ENCODE results near the gene FSTL4. TPM values are rescaled to one million over a fixed set of nuclear protein-coding genes. Genes with fewer than 3 reads are reported as not detected.

The FSTL4 gene
- total RNA-seq (under 1 TPM in 5 of 10 donors, not detected in 5; 0.05 to 0.42 (median 0.39) TPM), polyA plus RNA-seq (under 1 TPM in 1 of 2 donors, not detected in 1; 0.01 TPM)
- long read RNA-seq, donor 1, result 0 reads
- long read RNA-seq, donor 2, result 0 reads
- long read RNA-seq, donor 3, result 0 reads

GRCh38 chr5:133612249-133612860, at the start of gene FSTL4:
Gene FSTL4 (minus strand): TSS chr5:133612541.
- ATAC-seq, result peak in 6 of 8 donors; percentile 30 to 61 (median 52)
- no peak for TF ChIP-seq CTCF (IDR thresholded peaks at IDR 0.05)
- Histone ChIP-seq H3K4me1 (peaks cover 8 to 28% (median 13%) of the 10 kb centered on the region in 9 donors), H3K27me3 (peaks cover 15 to 90% (median 80%) of the 10 kb centered on the region in 7 donors), H3K9me3 (no peaks in the 10 kb centered on the region), H3K36me3 (no peaks in the 10 kb centered on the region), H3K27ac (no peak within 1 kb of the TSS), H3K4me3 (peak within 1 kb of the TSS in 9 of 10 donors; percentile 22 to 45 (median 38))
- no peak for DNase-seq
- intact Hi-C loops (cut with DNase I), result loop anchor here in 8 of 10 donors (5.0 to 10.0 kb wide), 3 partner anchors 188 to 498 kb away; no protein-coding TSS in a partner anchor
- 0 to 1% methylated on average over 51 to 74 of the region's 74 CpGs for WGBS, 2 donors

DNA sequence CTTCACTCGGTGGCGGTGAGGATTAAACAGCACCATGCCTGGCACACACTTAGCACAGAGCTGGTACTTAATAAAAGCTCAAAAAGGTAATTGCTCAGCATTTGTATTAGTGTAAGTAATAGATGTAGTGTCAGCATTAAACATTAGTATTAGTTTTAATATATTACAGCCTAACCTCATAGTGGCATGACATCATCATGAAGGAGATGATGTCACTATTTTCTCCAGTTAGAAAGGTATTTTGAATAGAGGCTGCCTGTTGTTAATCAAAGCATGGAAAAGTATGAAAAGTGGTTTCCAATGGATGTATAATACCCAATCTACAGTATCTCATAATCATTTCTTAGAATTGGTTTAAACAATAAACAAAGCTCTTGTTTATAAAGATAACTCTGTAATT, 49.0 kb upstream of the FSTL4 start:
- H3K4me1 ChIP-seq, result no peaks in the 10 kb centered on the region
- H3K4me3 ChIP-seq, result no peak overlapping the region
- H3K9me3 ChIP-seq, result no peaks in the 10 kb centered on the region
- ATAC-seq (no peak), DNase-seq (no peak)
- intact Hi-C loops (cut with DNase I), result no loop called here
- 91 to 95% methylated on average over 2 of the region's 2 CpGs for WGBS, 2 donors
- no peak for TF ChIP-seq CTCF (IDR thresholded peaks at IDR 0.05)
- no peak overlapping the region for H3K27ac ChIP-seq
- no peaks in the 10 kb centered on the region for H3K36me3 ChIP-seq
- peaks cover 0 to 19% (median 5%) of the 10 kb centered on the region in 7 donors for H3K27me3 ChIP-seq

- Histone ChIP-seq H3K36me3 (no peaks in the 10 kb centered on the region), H3K27me3 (peaks cover 0 to 36% (median 19%) of the 10 kb centered on the region in 7 donors), H3K9me3 (no peaks in the 10 kb centered on the region), H3K4me3 (no peak overlapping the region), H3K4me1 (no peaks in the 10 kb centered on the region), H3K27ac (no peak overlapping the region)
- 34 to 45% methylated on average over 1 of the region's 1 CpG for WGBS, 2 donors
- TF ChIP-seq CTCF (IDR thresholded peaks at IDR 0.05), result no peak
- DNase-seq (no peak), ATAC-seq (no peak)
- intact Hi-C loops (cut with DNase I), result no loop called here
Measured at GRCh38 chr5:133658327-133658726, 46.0 kb upstream of the FSTL4 start.

DNA sequence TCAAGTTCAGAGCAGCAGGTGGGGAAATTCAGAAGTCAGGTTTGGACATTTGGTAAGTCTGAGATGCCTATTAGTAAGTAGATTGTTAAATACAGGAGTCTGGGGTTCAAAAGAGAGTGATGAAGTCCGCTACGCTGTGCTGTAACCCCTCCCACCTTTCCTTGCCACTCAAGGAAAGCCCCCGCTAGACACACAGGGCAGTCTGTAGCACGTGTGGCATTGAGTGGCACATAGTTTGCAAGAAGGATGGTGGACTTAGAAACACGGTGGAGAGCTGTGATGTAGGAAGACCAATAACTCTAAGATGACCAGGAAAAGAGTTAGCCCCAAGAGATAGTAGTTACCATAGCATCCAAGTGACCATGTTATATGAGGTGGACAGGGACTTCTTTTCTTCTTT, 44.7 kb upstream of the FSTL4 start:
- Histone ChIP-seq H3K4me1 (no peaks in the 10 kb centered on the region), H3K4me3 (no peak overlapping the region), H3K27ac (no peak overlapping the region), H3K27me3 (peaks cover 0 to 39% (median 19%) of the 10 kb centered on the region in 7 donors), H3K9me3 (no peaks in the 10 kb centered on the region), H3K36me3 (no peaks in the 10 kb centered on the region)
- no peak for TF ChIP-seq CTCF (IDR thresholded peaks at IDR 0.05)
- 85 to 88% methylated on average over 5 of the region's 5 CpGs for WGBS, 2 donors
- no peak for DNase-seq
- intact Hi-C loops (cut with DNase I), result no loop called here
- no peak for ATAC-seq

Measured in heart right ventricle (tissue), 16 donors.